Omental fat pad (tissue), 4 donors: ENCODE measurements around the gene SLFN5. TPM values are rescaled to one million over a fixed set of nuclear protein-coding genes. Genes with fewer than 3 reads are reported as not detected.

ENCODE experiments used
- ATAC-seq: fragments of 150-250 bp; one replicate; pipeline ENCODE4 v1.9.1; 2016; ENCODE audit warnings: mild to moderate bottlenecking, moderate library complexity; ENCODE audit not compliant: low FRiP score
- DNase-seq: peaks from one replicate; pipeline ENCODE4 v3.0.0-alpha.2; 2019; ENCODE audit warnings: low spot score
- CTCF ChIP-seq, 3 donors: fragments of 450-650 bp; IDR thresholded peaks; one replicate each; pipeline ENCODE4 v1.5.1; 2016 to 2017; ENCODE audit warnings: antibody characterized with exemption in 3 of 3, mild to moderate bottlenecking in 3 of 3, moderate library complexity in 2 of 3
- total RNA-seq, 4 donors: library from RNA; depleted of rRNA; stranded (reverse); fragments of >200 nt; gene quantifications; one replicate each; pipeline ENCODE4 v1.1.0, GENCODE V29; 2016

SLFN5 gene
- total RNA-seq, 4 donors from 2014 or later, result 18.9 to 53.0 (median 32.5) TPM

DNA sequence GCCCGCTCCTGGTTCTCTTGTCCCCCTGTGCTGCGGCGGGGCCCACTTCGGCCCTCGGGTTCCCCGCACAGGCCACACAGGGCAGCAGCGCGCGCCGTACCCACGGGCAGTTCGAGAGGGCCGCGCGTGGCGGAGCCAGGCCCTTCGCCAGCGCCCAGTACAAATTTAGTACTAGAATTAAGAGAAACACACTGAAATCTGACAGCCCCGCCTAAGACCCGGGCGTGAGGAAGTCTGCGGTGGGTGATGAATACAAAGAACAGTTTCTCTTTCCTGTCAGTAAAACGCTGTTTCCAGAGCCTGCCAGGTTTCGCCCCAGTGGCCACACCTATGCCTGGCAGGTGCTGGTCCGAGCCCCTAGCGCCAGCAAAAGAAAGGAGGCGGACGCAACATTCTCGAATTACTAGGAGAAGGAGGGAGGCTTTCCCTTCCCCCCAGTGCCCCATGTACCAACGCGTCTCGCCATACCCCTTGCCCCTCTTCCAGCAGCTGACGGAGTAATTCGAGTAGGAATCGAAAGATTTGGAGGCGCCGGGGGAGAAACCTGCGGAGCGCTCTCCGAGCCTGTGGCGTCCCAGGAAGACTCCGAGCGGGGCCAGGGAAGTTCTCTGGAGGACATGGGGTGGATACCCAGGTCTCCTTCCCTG is 591 bp upstream of the SLFN5 start:
- DNase-seq (peak; percentile 44), ATAC-seq (peak; percentile 63)
- no peak for TF ChIP-seq CTCF (IDR thresholded peaks at IDR 0.05)

GRCh38 chr17:35243561-35244340 is 879 bp downstream of the SLFN5 start:
- ATAC-seq (peak; percentile 29), DNase-seq (peak; percentile 46)
- no peak for TF ChIP-seq CTCF (IDR thresholded peaks at IDR 0.05)

DNA sequence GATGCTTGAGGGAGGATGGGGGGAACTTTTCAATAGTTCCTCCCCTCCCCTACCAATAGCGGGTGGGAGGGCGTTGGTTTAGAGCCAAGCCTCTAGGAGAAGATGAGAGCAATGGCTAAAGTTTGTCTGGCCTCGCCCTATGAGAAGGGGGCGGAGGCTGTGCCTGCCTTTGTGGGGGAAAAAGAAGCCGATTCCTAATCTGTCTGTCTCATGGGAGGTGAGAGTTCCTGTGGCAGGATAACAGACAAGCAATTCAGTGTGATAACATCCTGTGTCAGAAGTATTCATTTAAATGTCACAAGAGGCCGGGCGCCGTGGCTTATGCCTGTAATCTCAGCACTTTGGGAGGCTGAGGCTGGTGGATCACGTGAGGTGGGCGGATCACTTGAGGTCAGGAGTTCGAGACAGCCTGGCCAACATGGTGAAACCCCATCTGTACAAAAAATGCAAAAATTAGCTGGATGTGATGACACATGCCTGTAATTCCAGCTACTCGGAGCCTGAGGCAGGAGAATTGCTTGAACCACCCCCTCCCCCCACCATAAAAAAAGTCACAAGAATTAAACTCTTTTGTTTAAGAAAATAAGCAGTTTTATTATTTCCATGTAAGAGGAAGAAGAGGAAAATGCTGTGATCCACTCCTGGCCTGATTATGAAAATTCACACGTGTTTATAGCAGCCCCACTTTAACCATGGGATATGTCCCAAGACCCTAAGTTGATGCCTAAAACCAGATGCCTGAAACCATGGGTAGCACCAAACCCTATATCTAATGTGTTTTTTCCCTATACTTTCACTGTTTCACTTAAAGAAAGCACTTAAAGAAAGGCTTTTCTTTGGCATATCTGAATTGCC is 1.7 kb downstream of the SLFN5 start:
- DNase-seq (peak; percentile 85), ATAC-seq (peak; percentile 52)
- no peak for TF ChIP-seq CTCF (IDR thresholded peaks at IDR 0.05)

- ATAC-seq (peak; percentile 37), DNase-seq (no peak)
- TF ChIP-seq CTCF (IDR thresholded peaks at IDR 0.05), result no peak
These were observed 2.3 kb downstream of the SLFN5 start for GRCh38 chr17:35245196-35245486.

- ATAC-seq (no peak), DNase-seq (no peak)
- TF ChIP-seq CTCF (IDR thresholded peaks at IDR 0.05), result no peak
These were observed 9.8 kb downstream of the SLFN5 start for GRCh38 chr17:35252651-35253050.

GRCh38 chr17:35254107-35254773 is 11.4 kb downstream of the SLFN5 start:
- ATAC-seq, result peak; percentile 89
- TF ChIP-seq CTCF (IDR thresholded peaks at IDR 0.05), result no peak
- DNase-seq, result peak; percentile 38
